K562 (cell line): ENCODE data around the gene ARSD. TPM values are rescaled to one million over a fixed set of nuclear protein-coding genes. Genes with fewer than 3 reads are reported as not detected.
A peak's percentile ranks its signal among the peaks of the same experiment; 100 is the strongest.

Experiments
- ATAC-seq: fragments of 200-7000 bp; cut with Tn5 transposase; 3 replicates; pipeline ENCODE4 v1.9.1; 2020; ENCODE audit warnings: moderate library complexity
- BruUV-seq: library from RNA; stranded (reverse); fragments of 400-500 nt; replicated peaks from 2 replicates; lab custom pipeline; 2021; lab: Mats Ljungman, UMichigan
- CTCF ChIA-PET: fragments of 300-600 bp; formaldehyde crosslinking; extraction: SDS; loops from one replicate; lab custom pipeline; 2021; ENCODE audit warnings: low intra/inter-chr PET ratio; lab: Yijun Ruan, JAX
- POLR2A ChIA-PET: fragments of 300-600, 350-650 bp; sonication (Branson Sonifier 250); formaldehyde crosslinking; extraction: SDS; loops from one replicate; lab custom pipeline; 2021; ENCODE audit warnings: antibody characterized with exemption, inconsistent platforms; lab: Yijun Ruan, JAX
- DNase-seq, 4 experiments: peaks; one replicate each; pipeline versions ENCODE4 v3.0.0 to v3.0.0-alpha.2; 2011 to 2018; ENCODE audit warnings: low spot score in 3 of 4, mixed read lengths in 3 of 4; ENCODE audit errors: extremely low read depth in 1 of 4
- FAIRE-seq: peaks from 2 replicates; lab custom pipeline; 2011; peaks lifted over from hg19 to GRCh38; lab: Jason Lieb, UNC
- H2AFZ ChIP-seq: 2 replicates; pipeline ENCODE4 v1.6.0; 2011; ENCODE audit warnings: low read depth, low read length, control low read depth, inconsistent platforms
- H3K27ac ChIP-seq: fragments of 200-600 bp; 3 replicates; pipeline ENCODE4 v1.8.0; 2011; ENCODE audit warnings: low read depth, mild to moderate bottlenecking, control low read depth, inconsistent platforms, low read length, moderate library complexity, mixed read lengths; ENCODE audit errors: extremely low read depth
- H3K27me3 ChIP-seq, 2 experiments: fragments of 300-600 bp in 1 of 2; 2 replicates in 1 of 2; 3 replicates in 1 of 2; pipeline versions ENCODE4 v1.6.0 to v1.8.0; 2011; ENCODE audit warnings: inconsistent platforms in 2 of 2, low read length in 2 of 2, mild to moderate bottlenecking in 1 of 2, mixed read lengths in 1 of 2, moderate library complexity in 1 of 2; ENCODE audit not compliant: control insufficient read depth in 2 of 2, insufficient read depth in 2 of 2
- H3K36me3 ChIP-seq: fragments of 300-600 bp; 3 replicates; pipeline ENCODE4 v1.8.0; 2011; ENCODE audit warnings: mild to moderate bottlenecking, low read length, inconsistent platforms; ENCODE audit not compliant: control insufficient read depth, insufficient read depth
- H3K4me1 ChIP-seq, 2 experiments: fragments of 200-600 bp in 1 of 2; replicated peaks in 1 of 2; 2 replicates in 1 of 2; 3 replicates in 1 of 2; pipeline versions ENCODE4 v1.5.1 to v1.8.0; 2011; ENCODE audit warnings: inconsistent platforms in 2 of 2, low read length in 2 of 2, mild to moderate bottlenecking in 1 of 2, mixed read lengths in 1 of 2, moderate library complexity in 1 of 2; ENCODE audit not compliant: control insufficient read depth in 2 of 2, insufficient read depth in 2 of 2
- H3K4me2 ChIP-seq: 2 replicates; pipeline ENCODE4 v1.6.1; 2011; ENCODE audit warnings: low read length, control low read depth, inconsistent platforms, mixed read lengths; ENCODE audit not compliant: insufficient read depth
- H3K4me3 ChIP-seq: fragments of 200-600 bp; sonication (generic), shearing (Covaris generic); 2 replicates; pipeline ENCODE4 v1.5.1; 2016; ENCODE audit warnings: control low read depth, inconsistent platforms
- H3K79me2 ChIP-seq: fragments of 200-600 bp; 3 replicates; pipeline ENCODE4 v1.8.0; 2011; ENCODE audit warnings: low read length, inconsistent platforms; ENCODE audit not compliant: control insufficient read depth, insufficient read depth
- H3K9ac ChIP-seq, 2 experiments: 2 replicates each; pipeline versions ENCODE4 v1.6.0 to v1.6.1; 2011; ENCODE audit warnings: low read depth in 2 of 2, low read length in 2 of 2, control low read depth in 1 of 2, inconsistent platforms in 1 of 2, mild to moderate bottlenecking in 1 of 2, mixed read lengths in 1 of 2; ENCODE audit not compliant: insufficient read depth in 1 of 2
- H3K9me1 ChIP-seq: one replicate; pipeline ENCODE4 v1.6.0; 2011; ENCODE audit warnings: inconsistent platforms, mild to moderate bottlenecking, low read length, moderate library complexity; ENCODE audit not compliant: control insufficient read depth, insufficient read depth
- H3K9me3 ChIP-seq: replicated peaks from 2 replicates; pipeline ENCODE4 v1.5.1; 2011; ENCODE audit warnings: low read depth, low read length, inconsistent platforms; ENCODE audit not compliant: control insufficient read depth, insufficient read depth
- H4K20me1 ChIP-seq: replicated peaks from 2 replicates; pipeline ENCODE4 v1.6.1; 2011; ENCODE audit warnings: low read length, inconsistent platforms, mixed read lengths; ENCODE audit not compliant: control insufficient read depth, insufficient read depth
- CBFA2T3 ChIP-seq: fragments of 450-650 bp; IDR thresholded peaks from 2 replicates; pipeline ENCODE4 v1.6.1; 2017
- WGBS: fragments of 100-300 bp; shearing (Covaris generic); methylation state at CpG from one replicate; pipeline ENCODE4 v1.1.6; 2016; ENCODE audit warnings: low coverage, mixed read lengths; ENCODE audit not compliant: insufficient coverage; ENCODE audit errors: missing lambda C conversion rate; 5-methylcytosine and 5-hydroxymethylcytosine counted together
- in situ Hi-C: fragments of 300-500 bp; cut with MboI; formaldehyde crosslinking; loops from 4 replicates; pipeline ENCODE4 v1.15.0; 2018; ENCODE audit warnings: inconsistent platforms, mixed read lengths
- intact Hi-C: fragments of 100-400 bp; cut with micrococcal nuclease; formaldehyde crosslinking; loops from 2 replicates; pipeline ENCODE4 v1.14.2; 2022
- polyA plus RNA-seq, 8 experiments: library from polyadenylated mRNA; depleted of rRNA in 4 of 8; stranded (reverse) in 5 of 8; unstranded in 3 of 8; fragments of >200 nt; fragmentation: Nextera tagmentation in 2 of 8; fragmentation: Illumina TruSeq in 1 of 8; extraction: Ambion mirVana in 2 of 8; extraction: Trizol in 1 of 8; gene quantifications; 2 replicates each; pipeline versions ENCODE4 v1.2.1 to v1.2.3, GENCODE V29; 2011 to 2014; ENCODE audit warnings: inconsistent platforms in 1 of 8, missing spikeins in 1 of 8
- total RNA-seq, 7 experiments: library from RNA; depleted of rRNA in 6 of 7; stranded (reverse); fragments of >200 nt in 6 of 7; fragmentation: Illumina TruSeq in 2 of 7; extraction: Trizol in 2 of 7; gene quantifications; 2 replicates each; pipeline versions ENCODE4 v1.2.1 to v1.2.3, GENCODE V29; 2011 to 2021; ENCODE audit warnings: low replicate concordance in 1 of 7
- TF ChIP-seq, protein P1 (sequence below), 2 experiments: fragments of 450-650 bp in 1 of 2; sonication (generic) in 1 of 2; formaldehyde crosslinking in 1 of 2; IDR thresholded peaks; 2 replicates each; pipeline versions ENCODE4 v1.7.1 to v1.9.0; 2016 to 2022; ENCODE audit warnings: inconsistent platforms in 1 of 2, mild to moderate bottlenecking in 1 of 2, missing genetic modification reagents in 1 of 2

ARSD gene
- total and polyA plus RNA-seq, 9 of the 15 experiments (the other 6 are each of a cell fraction or from before 2014, with no cell fraction given) = 0.05 to 0.23 (median 0.09) TPM; not detected in 1

- WGBS = 56% methylated on average over 2 of the region's 2 CpGs
- in situ Hi-C loops (no loop called here), intact Hi-C loops (no loop called here)
- FAIRE-seq (no peak), DNase-seq (no peak), ATAC-seq (no peak)
- no peaks in the 10 kb centered on the region for H3K36me3 ChIP-seq
- TF ChIP-seq, protein P1, sequence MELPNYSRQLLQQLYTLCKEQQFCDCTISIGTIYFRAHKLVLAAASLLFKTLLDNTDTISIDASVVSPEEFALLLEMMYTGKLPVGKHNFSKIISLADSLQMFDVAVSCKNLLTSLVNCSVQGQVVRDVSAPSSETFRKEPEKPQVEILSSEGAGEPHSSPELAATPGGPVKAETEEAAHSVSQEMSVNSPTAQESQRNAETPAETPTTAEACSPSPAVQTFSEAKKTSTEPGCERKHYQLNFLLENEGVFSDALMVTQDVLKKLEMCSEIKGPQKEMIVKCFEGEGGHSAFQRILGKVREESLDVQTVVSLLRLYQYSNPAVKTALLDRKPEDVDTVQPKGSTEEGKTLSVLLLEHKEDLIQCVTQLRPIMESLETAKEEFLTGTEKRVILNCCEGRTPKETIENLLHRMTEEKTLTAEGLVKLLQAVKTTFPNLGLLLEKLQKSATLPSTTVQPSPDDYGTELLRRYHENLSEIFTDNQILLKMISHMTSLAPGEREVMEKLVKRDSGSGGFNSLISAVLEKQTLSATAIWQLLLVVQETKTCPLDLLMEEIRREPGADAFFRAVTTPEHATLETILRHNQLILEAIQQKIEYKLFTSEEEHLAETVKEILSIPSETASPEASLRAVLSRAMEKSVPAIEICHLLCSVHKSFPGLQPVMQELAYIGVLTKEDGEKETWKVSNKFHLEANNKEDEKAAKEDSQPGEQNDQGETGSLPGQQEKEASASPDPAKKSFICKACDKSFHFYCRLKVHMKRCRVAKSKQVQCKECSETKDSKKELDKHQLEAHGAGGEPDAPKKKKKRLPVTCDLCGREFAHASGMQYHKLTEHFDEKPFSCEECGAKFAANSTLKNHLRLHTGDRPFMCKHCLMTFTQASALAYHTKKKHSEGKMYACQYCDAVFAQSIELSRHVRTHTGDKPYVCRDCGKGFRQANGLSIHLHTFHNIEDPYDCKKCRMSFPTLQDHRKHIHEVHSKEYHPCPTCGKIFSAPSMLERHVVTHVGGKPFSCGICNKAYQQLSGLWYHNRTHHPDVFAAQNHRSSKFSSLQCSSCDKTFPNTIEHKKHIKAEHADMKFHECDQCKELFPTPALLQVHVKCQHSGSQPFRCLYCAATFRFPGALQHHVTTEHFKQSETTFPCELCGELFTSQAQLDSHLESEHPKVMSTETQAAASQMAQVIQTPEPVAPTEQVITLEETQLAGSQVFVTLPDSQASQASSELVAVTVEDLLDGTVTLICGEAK (IDR thresholded peaks at IDR 0.05) = peak; percentile 86
- TF ChIP-seq, protein P1 (CRISPR knock-in tag; IDR thresholded peaks at IDR 0.05) = peak; percentile 75
- TF ChIP-seq CBFA2T3 = no peak
- POLR2A ChIA-PET = no interaction called here
- H3K4me2 ChIP-seq = no peak overlapping the region
- no peaks in the 10 kb centered on the region; a peak in 1 of 5 replicates for H3K4me1 ChIP-seq
- no peaks in the 10 kb centered on the region for H3K79me2 ChIP-seq
- H3K27ac ChIP-seq = no peak overlapping the region
- CTCF ChIA-PET = no interaction called here
- BruUV-seq = no TSS peak
- no peak overlapping the region for H3K4me3 ChIP-seq
- no peak overlapping the region for H2AFZ ChIP-seq
- no peaks in the 10 kb centered on the region for H3K9me1 ChIP-seq
- H3K9me3 ChIP-seq = no peaks in the 10 kb centered on the region
- no peaks in the 10 kb centered on the region for H3K27me3 ChIP-seq
- no peak overlapping the region for H3K9ac ChIP-seq
- H4K20me1 ChIP-seq = no peaks in the 10 kb centered on the region
Measured at GRCh38 chrX:2855761-2856160, 73.4 kb downstream of the ARSD start.
